PC-3 (cell line): ENCODE measurements around the gene NES.

Experiments used
- EZH2 ChIP-seq: fragments of 300-600 bp; sonication (generic); IDR thresholded peaks from one replicate; pipeline ENCODE4 v1.6.1; 2017; ENCODE audit warnings: antibody characterized with exemption, mild to moderate bottlenecking, low read length; ENCODE audit not compliant: unreplicated experiment
- EZH2phosphoT487 ChIP-seq: fragments of 300-600 bp; sonication (generic); IDR thresholded peaks from 2 replicates; pipeline ENCODE4 v1.6.1; 2018; ENCODE audit warnings: mild to moderate bottlenecking, antibody characterized with exemption, low read length, borderline replicate concordance
- TF ChIP-seq, protein P1 (sequence below): fragments of 300-600 bp; sonication (generic); conservative IDR thresholded peaks from 2 replicates; pipeline ENCODE4 v1.5.1; 2017; ENCODE audit warnings: antibody characterized with exemption, low read depth, mild to moderate bottlenecking, low read length

DNA sequence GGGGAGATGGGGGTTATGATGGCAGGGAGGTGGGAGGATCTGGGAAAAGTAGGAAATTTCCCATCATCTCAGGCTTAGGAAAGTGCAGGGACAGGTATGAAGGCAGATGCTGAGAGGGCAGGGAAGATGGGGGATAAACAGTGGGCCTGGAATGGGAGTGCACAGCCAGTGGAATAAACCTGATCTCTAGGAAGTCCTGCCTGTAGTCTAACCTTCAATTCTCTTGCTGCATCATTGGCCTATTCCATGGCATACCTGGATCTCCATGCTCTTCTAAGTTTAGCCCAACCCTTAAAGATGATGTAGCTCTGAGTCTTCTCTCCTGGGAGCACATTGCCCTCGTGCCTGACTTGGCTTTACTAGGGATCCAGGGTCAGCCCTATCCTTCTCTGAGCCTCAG, 32.6 kb downstream of the NES start:
- TF ChIP-seq, protein P1, sequence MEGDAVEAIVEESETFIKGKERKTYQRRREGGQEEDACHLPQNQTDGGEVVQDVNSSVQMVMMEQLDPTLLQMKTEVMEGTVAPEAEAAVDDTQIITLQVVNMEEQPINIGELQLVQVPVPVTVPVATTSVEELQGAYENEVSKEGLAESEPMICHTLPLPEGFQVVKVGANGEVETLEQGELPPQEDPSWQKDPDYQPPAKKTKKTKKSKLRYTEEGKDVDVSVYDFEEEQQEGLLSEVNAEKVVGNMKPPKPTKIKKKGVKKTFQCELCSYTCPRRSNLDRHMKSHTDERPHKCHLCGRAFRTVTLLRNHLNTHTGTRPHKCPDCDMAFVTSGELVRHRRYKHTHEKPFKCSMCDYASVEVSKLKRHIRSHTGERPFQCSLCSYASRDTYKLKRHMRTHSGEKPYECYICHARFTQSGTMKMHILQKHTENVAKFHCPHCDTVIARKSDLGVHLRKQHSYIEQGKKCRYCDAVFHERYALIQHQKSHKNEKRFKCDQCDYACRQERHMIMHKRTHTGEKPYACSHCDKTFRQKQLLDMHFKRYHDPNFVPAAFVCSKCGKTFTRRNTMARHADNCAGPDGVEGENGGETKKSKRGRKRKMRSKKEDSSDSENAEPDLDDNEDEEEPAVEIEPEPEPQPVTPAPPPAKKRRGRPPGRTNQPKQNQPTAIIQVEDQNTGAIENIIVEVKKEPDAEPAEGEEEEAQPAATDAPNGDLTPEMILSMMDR, result no peak
- TF ChIP-seq EZH2 (no peak), EZH2phosphoT487 (no peak)
